ENCODE measurements around the gene PTPN22. TPM values are rescaled to one million over a fixed set of nuclear protein-coding genes. Genes with fewer than 3 reads are reported as not detected.

PTPN22 gene
- total and polyA plus RNA-seq, 9 of the 15 experiments (the other 6 are each of a cell fraction or from before 2014, with no cell fraction given) = 0.45 to 4.6 (median 1.1) TPM

- TF ChIP-seq FOXP4 (CRISPR knock-in tag; IDR thresholded peaks at IDR 0.05; ENCODE audit: borderline replicate concordance) = peak; percentile 74; the same call in 1 of the 2 replicates
- 0 out of 2 replicates have a peak, but pooled peaks have one; percentile 19 for TF ChIP-seq HNRNPL (IDR thresholded peaks at IDR 0.05; ENCODE audit: low read depth, low read length)
- no peak for TF ChIP-seq SMAD2 (IDR thresholded peaks at IDR 0.05; ENCODE audit: low read depth, low read length)
- peak; percentile 47 to 74; a peak in 3 of 4 replicates for TF ChIP-seq RCOR1 (IDR thresholded peaks at IDR 0.05; ENCODE audit: borderline replicate concordance in 1 of 2, low read depth in 2 of 2, low read length in 2 of 2)
- peak; percentile 66 for TF ChIP-seq ZBTB12 (CRISPR knock-in tag; IDR thresholded peaks at IDR 0.05)
- TF ChIP-seq XRCC5 (IDR thresholded peaks at IDR 0.05; ENCODE audit: low read depth, low read length) = peak; percentile 81; the same call in 1 of the 2 replicates
- peak; percentile 90 for TF ChIP-seq ETV5 (CRISPR knock-in tag; IDR thresholded peaks at IDR 0.05; ENCODE audit: low read depth)
- TF ChIP-seq ZNF584 (CRISPR knock-in tag; IDR thresholded peaks at IDR 0.05; ENCODE audit: low read depth) = 0 out of 2 replicates have a peak, but pooled peaks have one; percentile 64
- no peak for TF ChIP-seq SLC30A9 (CRISPR knock-in tag; IDR thresholded peaks at IDR 0.05)
- TF ChIP-seq CREB3L1 (IDR thresholded peaks at IDR 0.05; ENCODE audit: borderline replicate concordance, low read depth) = peak; percentile 96
- TF ChIP-seq CREM (IDR thresholded peaks at IDR 0.05; ENCODE audit: low read depth) = peak; percentile 94
- TF ChIP-seq SMAD3 (CRISPR knock-in tag; conservative IDR thresholded peaks at IDR 0.05) = no peak; the same call in 1 of the 2 replicates
- TF ChIP-seq JUND (IDR thresholded peaks at IDR 0.05; ENCODE audit: borderline replicate concordance, low read depth, low read length) = peak; percentile 73
- no peak; the same call in 2 of the 3 replicates for TF ChIP-seq JUND (tag; IDR thresholded peaks at IDR 0.05; ENCODE audit: borderline replicate concordance, low read depth, low read length)
- peak; percentile 75 for TF ChIP-seq FOSL1 (tag; conservative IDR thresholded peaks at IDR 0.05)
- TF ChIP-seq E2F8 (IDR thresholded peaks at IDR 0.05; ENCODE audit: low read depth, partially characterized antibody) = peak; percentile 45
- peak; percentile 92 for TF ChIP-seq EP400 (IDR thresholded peaks at IDR 0.05)
- peak; percentile 85 to 96; a peak in 3 of 4 replicates for TF ChIP-seq SIN3A (IDR thresholded peaks at IDR 0.05; ENCODE audit: borderline replicate concordance in 2 of 2, control insufficient read depth in 1 of 2, low read depth in 2 of 2, low read length in 2 of 2)
- TF ChIP-seq HCFC1 (IDR thresholded peaks at IDR 0.05; ENCODE audit: low read depth, low read length) = peak; percentile 98
These were observed 59.4 kb downstream of the PTPN22 start, which contains the start of gene RSBN1 (continued) for GRCh38 chr1:113811888-113812660.

Measured in K562 (cell line).